Keratinocyte (primary cell): Measurements from ENCODE around the gene TGM4.

ENCODE experiments used
- CTCF ChIP-seq, 3 experiments: IDR thresholded peaks in 1 of 3; conservative IDR thresholded peaks in 1 of 3; optimal IDR thresholded peaks in 1 of 3; 2 replicates in 2 of 3; 3 replicates in 1 of 3; pipeline versions ENCODE3 to v1.5.1; 2011; ENCODE audit warnings: low read length in 3 of 3, mild to moderate bottlenecking in 3 of 3, moderate library complexity in 2 of 3, control low read depth in 1 of 3, inconsistent platforms in 1 of 3; ENCODE audit not compliant: insufficient read depth in 2 of 3; ENCODE audit errors: extremely low read depth in 1 of 3
- EZH2 ChIP-seq: IDR thresholded peaks from one replicate; pipeline ENCODE4 v1.6.1; 2012; ENCODE audit warnings: inconsistent platforms, mild to moderate bottlenecking, low read length, moderate library complexity

- no peak for TF ChIP-seq EZH2
- no peak for TF ChIP-seq CTCF (optimal IDR thresholded peaks at IDR 0.05 in 1 of 3, IDR thresholded peaks at IDR 0.05 in 1 of 3, conservative IDR thresholded peaks at IDR 0.05 in 1 of 3; ENCODE audit: extremely low read depth in 1 of 3, insufficient read depth in 2 of 3, low read length in 3 of 3)
Observed at GRCh38 chr3:44923632-44924456, 49.4 kb downstream of the TGM4 start.
